D721Med (cell line): Measurements from ENCODE around the gene FHL3.

Experiments used
- DNase-seq: peaks from one replicate; pipeline ENCODE4 v3.0.0; 2011; ENCODE audit warnings: low spot score; ENCODE audit not compliant: insufficient read length
- FAIRE-seq: peaks from 2 replicates; lab custom pipeline; 2011; peaks lifted over from hg19 to GRCh38; lab: Jason Lieb, UNC
- CTCF ChIP-seq: IDR thresholded peaks from 2 replicates; pipeline ENCODE4 v1.5.1; 2012; ENCODE audit warnings: mild to moderate bottlenecking, control low read depth; ENCODE audit not compliant: insufficient read depth; ENCODE audit errors: missing control alignments

Gene FHL3

GRCh38 chr1:37949524-37950152, 55.7 kb downstream of the FHL3 start:
- FAIRE-seq: no peak
- no peak for DNase-seq
- no peak for TF ChIP-seq CTCF

- no peak for TF ChIP-seq CTCF
- FAIRE-seq (no peak), DNase-seq (no peak)
Measured at GRCh38 chr1:37948841-37949240, 56.5 kb downstream of the FHL3 start.

- FAIRE-seq: no peak
- no peak for TF ChIP-seq CTCF
- no peak for DNase-seq
Measured at GRCh38 chr1:37948166-37948565, 57.1 kb downstream of the FHL3 start.

- no peak for FAIRE-seq
- DNase-seq: no peak
- TF ChIP-seq CTCF: no peak
Measured at GRCh38 chr1:37947364-37947763, 58.0 kb downstream of the FHL3 start.
